ENCODE measurements around the gene SMC1A.
"Not testable (repeated sequence)": the region's sequence is repeated elsewhere in the genome, so short reads cannot be mapped to it uniquely, and the experiment has no call there.

The SMC1A gene

DNA sequence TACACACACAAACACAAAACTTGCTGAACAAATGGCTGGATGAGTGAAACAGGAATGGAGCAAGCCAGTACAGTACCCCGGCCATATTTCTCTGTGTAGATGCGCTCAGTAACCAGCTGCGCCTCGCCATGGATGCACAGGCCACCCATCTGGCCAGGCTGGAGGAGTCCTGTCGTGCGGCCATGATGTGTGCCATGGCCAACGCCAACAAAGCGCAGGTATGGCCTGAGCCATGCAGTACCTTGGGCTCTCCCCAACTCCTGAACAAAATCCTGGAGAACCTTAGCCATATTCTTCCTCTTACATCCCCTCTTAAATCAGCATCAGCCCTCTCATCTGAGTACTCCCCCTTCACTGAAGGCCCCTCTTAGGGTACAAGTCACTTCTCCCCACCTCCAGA is 7.3 kb upstream of the SMC1A start:
- DNase-seq (ENCODE audit: low read depth): no peak
- H3K4me3 ChIP-seq (ENCODE audit: low read length): no peak overlapping the region
- TF ChIP-seq, protein P1, sequence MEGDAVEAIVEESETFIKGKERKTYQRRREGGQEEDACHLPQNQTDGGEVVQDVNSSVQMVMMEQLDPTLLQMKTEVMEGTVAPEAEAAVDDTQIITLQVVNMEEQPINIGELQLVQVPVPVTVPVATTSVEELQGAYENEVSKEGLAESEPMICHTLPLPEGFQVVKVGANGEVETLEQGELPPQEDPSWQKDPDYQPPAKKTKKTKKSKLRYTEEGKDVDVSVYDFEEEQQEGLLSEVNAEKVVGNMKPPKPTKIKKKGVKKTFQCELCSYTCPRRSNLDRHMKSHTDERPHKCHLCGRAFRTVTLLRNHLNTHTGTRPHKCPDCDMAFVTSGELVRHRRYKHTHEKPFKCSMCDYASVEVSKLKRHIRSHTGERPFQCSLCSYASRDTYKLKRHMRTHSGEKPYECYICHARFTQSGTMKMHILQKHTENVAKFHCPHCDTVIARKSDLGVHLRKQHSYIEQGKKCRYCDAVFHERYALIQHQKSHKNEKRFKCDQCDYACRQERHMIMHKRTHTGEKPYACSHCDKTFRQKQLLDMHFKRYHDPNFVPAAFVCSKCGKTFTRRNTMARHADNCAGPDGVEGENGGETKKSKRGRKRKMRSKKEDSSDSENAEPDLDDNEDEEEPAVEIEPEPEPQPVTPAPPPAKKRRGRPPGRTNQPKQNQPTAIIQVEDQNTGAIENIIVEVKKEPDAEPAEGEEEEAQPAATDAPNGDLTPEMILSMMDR (IDR thresholded peaks at IDR 0.05; ENCODE audit: insufficient read depth, low read depth, low read length, missing control alignments): no peak

DNA sequence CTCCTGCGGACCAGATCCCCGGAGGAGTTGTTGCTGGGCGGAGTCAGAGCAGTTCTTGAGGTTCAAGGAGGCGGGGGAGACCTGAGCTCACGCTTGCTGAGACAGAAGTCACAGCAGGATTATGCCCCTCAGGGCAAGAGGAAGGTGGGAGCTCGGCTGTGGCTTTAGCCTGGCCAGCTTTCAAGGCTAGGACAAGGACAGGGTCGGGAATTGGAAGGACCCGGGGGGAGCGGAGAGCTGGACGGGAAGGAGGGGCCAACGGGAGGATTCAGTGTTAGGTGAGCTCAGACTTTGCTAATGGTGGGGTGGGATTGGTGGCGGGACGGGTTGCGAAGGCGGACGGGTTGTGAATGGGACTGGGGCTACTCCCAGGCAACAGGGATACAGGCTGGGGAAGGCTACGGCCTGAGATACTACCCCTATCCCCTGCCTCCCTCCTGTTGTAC is 430 bp upstream of the SMC1A start, which contains the start of gene RIBC1:
TSS of gene RIBC1 (plus strand) at position 13 of the 446 bp plus-strand sequence. CDS start 3,404 bp downstream, outside the sequence.
- TF ChIP-seq, protein P1 (IDR thresholded peaks at IDR 0.05; ENCODE audit: insufficient read depth, low read depth, low read length, missing control alignments): no peak
- peak within 1 kb of the TSS; percentile 70 for H3K4me3 ChIP-seq (ENCODE audit: low read length)
- DNase-seq (ENCODE audit: low read depth): no peak

DNA sequence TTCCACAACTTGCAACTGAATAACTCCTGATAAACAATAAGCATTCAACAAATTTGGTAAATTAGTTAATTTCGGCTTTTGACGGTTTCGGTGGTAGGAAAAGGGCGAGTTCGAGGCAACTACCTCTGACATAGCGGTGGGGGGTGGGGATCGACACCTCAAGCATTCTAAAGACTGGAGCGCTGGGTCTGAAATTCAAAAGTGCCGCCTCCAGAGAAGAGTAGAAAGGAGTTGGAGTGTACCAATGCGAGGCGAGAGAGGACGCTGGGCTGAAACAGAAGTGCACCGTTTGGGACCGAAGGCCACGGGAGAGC is 725 bp downstream of the SMC1A start:
- TF ChIP-seq, protein P1 (IDR thresholded peaks at IDR 0.05; ENCODE audit: insufficient read depth, low read depth, low read length, missing control alignments): no peak
- no peak for DNase-seq (ENCODE audit: low read depth)
- H3K4me3 ChIP-seq (ENCODE audit: low read length): peak overlapping the region; percentile 70

DNA sequence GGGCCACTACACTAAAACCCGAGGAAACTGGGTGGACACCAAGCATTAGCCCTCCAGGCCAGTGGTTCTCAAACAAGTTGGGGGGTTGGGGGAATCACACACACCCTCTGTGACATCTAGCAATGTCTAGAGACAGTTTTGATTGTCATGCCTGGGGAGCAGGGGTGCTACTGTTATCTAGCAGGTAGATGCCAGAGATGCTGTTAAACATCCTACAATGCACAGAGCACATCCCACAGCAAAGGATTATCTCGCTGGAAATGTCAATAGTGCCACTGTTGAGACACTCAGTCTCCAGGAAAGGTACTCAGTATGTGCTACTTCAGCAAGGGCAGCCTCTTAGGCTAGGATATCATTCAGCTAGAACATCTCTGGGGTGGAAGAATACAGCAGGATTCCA is 1.3 kb downstream of the SMC1A start:
- TF ChIP-seq, protein P1 (IDR thresholded peaks at IDR 0.05; ENCODE audit: insufficient read depth, low read depth, low read length, missing control alignments): no peak
- DNase-seq (ENCODE audit: low read depth): no peak
- peak overlapping the region; percentile 70 for H3K4me3 ChIP-seq (ENCODE audit: low read length)

DNA sequence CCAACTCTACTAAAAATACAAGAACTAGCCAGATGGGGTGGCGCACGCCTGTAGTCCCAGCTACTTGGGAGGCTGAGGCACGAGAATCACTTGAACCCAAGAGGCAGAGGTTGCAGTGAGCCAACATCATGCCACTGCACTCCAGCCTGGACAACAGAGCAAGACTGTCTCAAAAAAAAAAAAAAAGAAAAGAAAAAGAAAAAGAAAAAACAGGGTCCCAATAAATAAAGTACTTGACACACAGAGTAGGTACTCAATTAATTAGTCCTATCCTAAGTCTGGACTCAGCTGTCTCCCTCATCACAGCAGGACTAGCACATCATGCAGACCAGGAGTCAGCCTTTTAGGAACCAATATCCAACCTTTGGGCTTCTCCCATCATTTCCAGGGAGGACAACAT is 2.1 kb downstream of the SMC1A start:
- not testable (repeated sequence) for H3K4me3 ChIP-seq (ENCODE audit: low read length); DNase-seq (ENCODE audit: low read depth)

DNA sequence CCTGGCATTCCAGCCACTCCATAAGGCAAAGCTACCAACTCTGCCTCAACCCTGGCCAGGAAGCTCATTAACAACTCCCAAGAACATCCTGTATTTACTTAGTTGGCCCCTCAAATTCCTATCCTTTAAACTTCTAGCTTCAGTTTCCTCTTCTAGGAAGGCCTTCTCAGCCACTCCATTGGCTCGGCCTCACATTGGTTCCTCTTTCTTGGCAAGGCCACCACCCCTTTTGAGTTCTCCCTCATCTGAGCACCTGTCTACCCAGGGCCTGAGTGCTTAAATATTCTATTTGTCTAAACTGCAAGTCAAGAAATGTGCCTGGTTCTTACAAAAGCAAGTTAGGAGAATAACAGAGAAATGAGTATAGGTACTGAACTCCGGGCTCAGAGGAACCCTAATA is 10.0 kb downstream of the SMC1A start:
- DNase-seq (ENCODE audit: low read depth): no peak
- H3K4me3 ChIP-seq (ENCODE audit: low read length): no peak overlapping the region
- TF ChIP-seq, protein P1 (IDR thresholded peaks at IDR 0.05; ENCODE audit: insufficient read depth, low read depth, low read length, missing control alignments): no peak

DNA sequence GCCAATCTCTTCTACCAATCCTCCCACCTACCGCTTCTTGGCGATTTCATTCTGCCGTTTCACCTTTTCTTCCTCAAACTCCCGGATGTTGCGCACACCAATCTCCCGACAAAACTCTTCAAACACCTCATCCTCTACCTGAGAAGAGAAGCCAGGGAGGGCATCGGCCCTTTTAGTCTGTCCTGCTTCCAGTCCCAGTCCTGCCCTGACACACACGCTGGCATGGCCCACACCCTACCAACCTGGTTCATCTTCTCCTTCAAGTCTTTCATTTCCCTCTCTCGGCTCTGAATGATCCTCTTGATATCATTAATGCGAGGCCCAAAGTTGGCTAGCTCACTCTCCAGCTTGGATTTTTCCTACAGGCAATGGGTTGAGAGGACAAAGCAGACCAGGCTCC is 18.9 kb downstream of the SMC1A start:
- TF ChIP-seq, protein P1 (IDR thresholded peaks at IDR 0.05; ENCODE audit: insufficient read depth, low read depth, low read length, missing control alignments): no peak

More for the DNA sequence above, 18.9 kb downstream of the SMC1A start:
- no peak for DNase-seq (ENCODE audit: low read depth)
- no peak overlapping the region for H3K4me3 ChIP-seq (ENCODE audit: low read length)

Measured in epithelial cell of esophagus (primary cell).